ENCODE data around the gene HOXB8. TPM values are rescaled to one million over a fixed set of nuclear protein-coding genes. Genes with fewer than 3 reads are reported as not detected.
A peak's percentile ranks its signal among the peaks of the same experiment; 100 is the strongest.

HOXB8 gene
- total and polyA plus RNA-seq, 2 experiments from 2014 or later = not detected

- TF ChIP-seq ZNF462 (CRISPR knock-in tag; IDR thresholded peaks at IDR 0.05) = no peak
Observed at GRCh38 chr17:48609033-48609432, 6.1 kb downstream of the HOXB8 start (continued).

- no peak overlapping the region for H3K27ac Mint-ChIP-seq
- Histone ChIP-seq H3K4me1 (ENCODE audit: insufficient read depth) (peaks cover 50% of the 10 kb centered on the region), H4K20me1 (replicated peaks; ENCODE audit: insufficient read depth) (peaks cover 64% of the 10 kb centered on the region), H3K9me2 (ENCODE audit: insufficient read depth) (no peaks in the 10 kb centered on the region), H3F3A (replicated peaks; ENCODE audit: low read depth) (peaks cover 55% of the 10 kb centered on the region), H3K4me3 (no peak overlapping the region), H2AFZ (no peak overlapping the region), H3K36me3 (ENCODE audit: insufficient read depth) (no peaks in the 10 kb centered on the region; the same call in 1 of the 2 replicates), H3K4me2 (no peak overlapping the region), H3K79me2 (replicated peaks; ENCODE audit: insufficient read depth) (no peaks in the 10 kb centered on the region), H3K27ac (ENCODE audit: low read depth) (no peak overlapping the region), H3K27me3 (ENCODE audit: insufficient read depth) (peaks cover 100% of the 10 kb centered on the region)
- DNase-seq (ENCODE audit: low spot score) = no peak
- no peak overlapping the region for H3K4me3 Mint-ChIP-seq
- TF ChIP-seq REST (IDR thresholded peaks at IDR 0.05; ENCODE audit: unreplicated experiment) (no peak), EZH2 (IDR thresholded peaks at IDR 0.05; ENCODE audit: low read depth, unreplicated experiment) (peak; percentile 86)
- peaks cover 2% of the 10 kb centered on the region; the same call in 2 of the 3 replicates for H3K9me3 Mint-ChIP-seq
- no peaks in the 10 kb centered on the region; the same call in 2 of the 3 replicates for H3K36me3 Mint-ChIP-seq (ENCODE audit: low read depth)
- no peak for ATAC-seq
- H3K27me3 Mint-ChIP-seq (ENCODE audit: insufficient read depth, low read depth, poor library complexity) = peaks cover 99% of the 10 kb centered on the region
- H3K4me1 Mint-ChIP-seq = peaks cover 24% of the 10 kb centered on the region
Observed at GRCh38 chr17:48608494-48608834, 6.6 kb downstream of the HOXB8 start.
